ENCODE data around the gene VSNL1.

Gene VSNL1

DNA sequence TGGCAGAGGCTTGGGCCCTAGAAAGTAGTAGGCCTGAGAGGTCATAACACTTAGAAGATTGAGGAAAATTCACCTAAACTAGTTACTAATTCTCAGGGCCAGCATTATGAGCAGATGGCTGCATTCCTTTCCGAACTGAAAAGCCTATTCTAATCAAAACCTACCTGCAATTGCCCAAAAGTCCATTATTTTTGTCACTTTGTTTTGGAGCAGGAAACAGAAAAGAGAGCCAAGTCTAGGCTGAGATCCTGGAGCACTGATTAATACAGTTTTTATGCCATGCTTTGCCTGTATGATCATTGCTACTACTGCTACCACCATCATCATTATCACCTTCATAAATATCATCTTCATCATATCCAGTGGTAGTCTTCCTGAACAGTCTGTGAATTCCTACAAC, 14.7 kb downstream of the VSNL1 start:
- H3K4me1 ChIP-seq (ENCODE audit: insufficient read depth, low read length, poor library complexity, severe bottlenecking) = no peaks in the 10 kb centered on the region
- H4K20me1 ChIP-seq (ENCODE audit: insufficient read depth, low read length, poor library complexity, severe bottlenecking) = no peaks in the 10 kb centered on the region
- H3F3A ChIP-seq (ENCODE audit: low read depth) = no peaks in the 10 kb centered on the region
- no peaks in the 10 kb centered on the region for H3K27me3 ChIP-seq (ENCODE audit: insufficient read depth, low read length, poor library complexity, severe bottlenecking)
- no peaks in the 10 kb centered on the region for H3K9me3 ChIP-seq (ENCODE audit: insufficient read depth, low read depth, low read length)
- H3K79me2 ChIP-seq (ENCODE audit: insufficient read depth, low read length) = no peaks in the 10 kb centered on the region
- TF ChIP-seq EZH2phosphoT487 (IDR thresholded peaks at IDR 0.05; ENCODE audit: borderline replicate concordance) = no peak
- TF ChIP-seq, protein P1, sequence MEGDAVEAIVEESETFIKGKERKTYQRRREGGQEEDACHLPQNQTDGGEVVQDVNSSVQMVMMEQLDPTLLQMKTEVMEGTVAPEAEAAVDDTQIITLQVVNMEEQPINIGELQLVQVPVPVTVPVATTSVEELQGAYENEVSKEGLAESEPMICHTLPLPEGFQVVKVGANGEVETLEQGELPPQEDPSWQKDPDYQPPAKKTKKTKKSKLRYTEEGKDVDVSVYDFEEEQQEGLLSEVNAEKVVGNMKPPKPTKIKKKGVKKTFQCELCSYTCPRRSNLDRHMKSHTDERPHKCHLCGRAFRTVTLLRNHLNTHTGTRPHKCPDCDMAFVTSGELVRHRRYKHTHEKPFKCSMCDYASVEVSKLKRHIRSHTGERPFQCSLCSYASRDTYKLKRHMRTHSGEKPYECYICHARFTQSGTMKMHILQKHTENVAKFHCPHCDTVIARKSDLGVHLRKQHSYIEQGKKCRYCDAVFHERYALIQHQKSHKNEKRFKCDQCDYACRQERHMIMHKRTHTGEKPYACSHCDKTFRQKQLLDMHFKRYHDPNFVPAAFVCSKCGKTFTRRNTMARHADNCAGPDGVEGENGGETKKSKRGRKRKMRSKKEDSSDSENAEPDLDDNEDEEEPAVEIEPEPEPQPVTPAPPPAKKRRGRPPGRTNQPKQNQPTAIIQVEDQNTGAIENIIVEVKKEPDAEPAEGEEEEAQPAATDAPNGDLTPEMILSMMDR (conservative IDR thresholded peaks at IDR 0.05; ENCODE audit: low read length) = no peak
- no peak overlapping the region for H3K9ac ChIP-seq (ENCODE audit: low read depth, low read length, poor library complexity, severe bottlenecking)
- H3K4me3 ChIP-seq (ENCODE audit: low read length, poor library complexity, severe bottlenecking) = no peak overlapping the region
- H2AFZ ChIP-seq (ENCODE audit: low read length) = no peak overlapping the region
- no peak overlapping the region for H3K4me2 ChIP-seq (ENCODE audit: low read depth, low read length, poor library complexity, severe bottlenecking)
- no peaks in the 10 kb centered on the region for H3K36me3 ChIP-seq (ENCODE audit: insufficient read depth, low read length)
- H3K9me2 ChIP-seq (replicated peaks; ENCODE audit: low read depth, low read length) = no peaks in the 10 kb centered on the region

DNA sequence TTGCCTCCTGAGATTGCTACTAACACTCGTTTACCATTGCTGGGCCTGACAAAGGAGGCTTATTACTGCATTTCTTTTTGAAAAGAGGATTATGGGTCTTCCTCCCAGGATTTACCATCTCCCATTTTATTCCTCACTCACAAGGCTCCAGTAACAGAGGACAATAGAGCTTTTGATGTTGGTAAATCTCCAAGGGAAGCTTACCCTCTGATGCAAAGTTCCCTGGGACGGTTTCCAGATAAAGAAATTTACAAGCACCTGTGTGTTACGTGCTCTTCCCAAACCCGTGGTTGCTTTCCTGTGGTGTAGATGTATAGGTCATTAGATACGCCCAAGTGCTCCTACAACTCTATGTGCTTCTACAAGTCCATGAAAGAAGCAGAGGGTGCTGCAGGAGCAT, 17.1 kb downstream of the VSNL1 start:
- H3K4me2 ChIP-seq (ENCODE audit: low read depth, low read length, poor library complexity, severe bottlenecking) = no peak overlapping the region
- H3K9me3 ChIP-seq (ENCODE audit: insufficient read depth, low read depth, low read length) = no peaks in the 10 kb centered on the region
- H3K4me1 ChIP-seq (ENCODE audit: insufficient read depth, low read length, poor library complexity, severe bottlenecking) = no peaks in the 10 kb centered on the region
- H2AFZ ChIP-seq (ENCODE audit: low read length) = no peak overlapping the region
- TF ChIP-seq, protein P1 (conservative IDR thresholded peaks at IDR 0.05; ENCODE audit: low read length) = no peak
- TF ChIP-seq EZH2phosphoT487 (IDR thresholded peaks at IDR 0.05; ENCODE audit: borderline replicate concordance) = no peak
- no peak overlapping the region for H3K9ac ChIP-seq (ENCODE audit: low read depth, low read length, poor library complexity, severe bottlenecking)
- no peaks in the 10 kb centered on the region for H3K36me3 ChIP-seq (ENCODE audit: insufficient read depth, low read length)
- no peaks in the 10 kb centered on the region for H3F3A ChIP-seq (ENCODE audit: low read depth)
- H3K9me2 ChIP-seq (replicated peaks; ENCODE audit: low read depth, low read length) = no peaks in the 10 kb centered on the region
- no peak overlapping the region for H3K4me3 ChIP-seq (ENCODE audit: low read length, poor library complexity, severe bottlenecking)
- H3K79me2 ChIP-seq (ENCODE audit: insufficient read depth, low read length) = no peaks in the 10 kb centered on the region
- no peaks in the 10 kb centered on the region for H3K27me3 ChIP-seq (ENCODE audit: insufficient read depth, low read length, poor library complexity, severe bottlenecking)
- no peaks in the 10 kb centered on the region for H4K20me1 ChIP-seq (ENCODE audit: insufficient read depth, low read length, poor library complexity, severe bottlenecking)

DNA sequence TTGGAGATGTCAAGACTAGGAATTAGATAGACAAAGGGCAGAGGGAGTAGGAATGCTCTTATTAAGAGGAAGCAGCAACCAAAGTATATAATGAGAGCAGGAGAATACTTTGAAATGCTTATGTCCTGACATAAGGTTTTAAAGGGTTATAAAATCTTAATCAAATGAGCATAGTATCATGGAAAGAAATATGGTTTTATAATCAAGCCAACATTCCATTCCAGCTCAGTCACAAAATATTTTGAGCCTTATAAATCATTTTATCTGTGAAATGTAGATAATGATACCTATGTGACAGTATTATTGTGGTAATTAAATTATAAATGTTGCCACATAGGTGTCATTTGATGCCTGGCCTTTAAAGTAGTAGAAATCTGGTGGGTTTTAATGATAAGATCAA, 17.6 kb downstream of the VSNL1 start:
- H3F3A ChIP-seq (ENCODE audit: low read depth) = no peaks in the 10 kb centered on the region
- H3K79me2 ChIP-seq (ENCODE audit: insufficient read depth, low read length) = no peaks in the 10 kb centered on the region
- no peaks in the 10 kb centered on the region for H4K20me1 ChIP-seq (ENCODE audit: insufficient read depth, low read length, poor library complexity, severe bottlenecking)
- no peak overlapping the region for H2AFZ ChIP-seq (ENCODE audit: low read length)
- no peak overlapping the region for H3K9ac ChIP-seq (ENCODE audit: low read depth, low read length, poor library complexity, severe bottlenecking)
- H3K4me2 ChIP-seq (ENCODE audit: low read depth, low read length, poor library complexity, severe bottlenecking) = no peak overlapping the region
- no peak overlapping the region for H3K4me3 ChIP-seq (ENCODE audit: low read length, poor library complexity, severe bottlenecking)
- no peaks in the 10 kb centered on the region for H3K4me1 ChIP-seq (ENCODE audit: insufficient read depth, low read length, poor library complexity, severe bottlenecking)
- H3K36me3 ChIP-seq (ENCODE audit: insufficient read depth, low read length) = no peaks in the 10 kb centered on the region
- no peaks in the 10 kb centered on the region for H3K9me3 ChIP-seq (ENCODE audit: insufficient read depth, low read depth, low read length)
- no peaks in the 10 kb centered on the region for H3K27me3 ChIP-seq (ENCODE audit: insufficient read depth, low read length, poor library complexity, severe bottlenecking)
- TF ChIP-seq, protein P1 (conservative IDR thresholded peaks at IDR 0.05; ENCODE audit: low read length) = no peak
- TF ChIP-seq EZH2phosphoT487 (IDR thresholded peaks at IDR 0.05; ENCODE audit: borderline replicate concordance) = no peak
- H3K9me2 ChIP-seq (replicated peaks; ENCODE audit: low read depth, low read length) = no peaks in the 10 kb centered on the region

Measured in Loucy (cell line).